ENCODE results near the gene CLIP1.

Gene CLIP1

GRCh38 chr12:122354958-122355641 lies 67.4 kb downstream of the CLIP1 start:
- no peak for DNase-seq

GRCh38 chr12:122352394-122352793 lies 70.1 kb downstream of the CLIP1 start:
- DNase-seq = no peak

DNA sequence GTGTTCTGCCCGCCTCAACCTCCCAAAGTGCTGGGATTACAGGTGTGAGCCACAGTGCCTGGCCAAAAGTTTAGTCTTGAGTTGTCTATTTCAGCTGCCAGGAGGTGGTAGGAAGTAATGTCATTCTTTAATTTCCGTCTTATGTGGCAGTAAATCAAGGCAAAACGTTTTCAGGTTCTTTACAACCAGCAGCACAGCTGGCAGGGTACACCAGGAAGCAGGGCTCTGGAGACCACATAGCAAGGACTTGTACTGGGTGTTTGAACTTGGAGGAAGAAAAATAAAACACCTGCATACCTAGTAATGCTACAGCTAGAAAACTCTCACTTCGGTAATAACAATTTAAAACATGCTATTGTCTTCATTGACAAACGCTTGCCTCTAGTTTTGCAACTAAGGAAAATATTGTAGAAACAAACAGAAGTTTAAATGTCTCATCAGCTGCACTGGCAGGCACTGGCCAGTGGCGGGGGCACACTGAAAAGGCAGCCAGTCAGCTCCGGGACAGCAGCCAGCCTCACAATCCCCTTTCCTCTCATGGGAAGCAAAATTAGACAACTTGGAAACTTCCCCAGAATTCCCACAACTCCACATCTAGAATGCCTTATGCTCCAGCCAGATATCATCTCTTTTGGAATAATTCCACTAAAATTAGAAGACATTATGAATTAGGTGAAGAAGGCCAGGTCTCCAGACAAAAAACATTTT lies 72.2 kb downstream of the CLIP1 start:
- no peak for DNase-seq

- no peak for DNase-seq
These were observed 73.4 kb downstream of the CLIP1 start for GRCh38 chr12:122349078-122349477.

DNA sequence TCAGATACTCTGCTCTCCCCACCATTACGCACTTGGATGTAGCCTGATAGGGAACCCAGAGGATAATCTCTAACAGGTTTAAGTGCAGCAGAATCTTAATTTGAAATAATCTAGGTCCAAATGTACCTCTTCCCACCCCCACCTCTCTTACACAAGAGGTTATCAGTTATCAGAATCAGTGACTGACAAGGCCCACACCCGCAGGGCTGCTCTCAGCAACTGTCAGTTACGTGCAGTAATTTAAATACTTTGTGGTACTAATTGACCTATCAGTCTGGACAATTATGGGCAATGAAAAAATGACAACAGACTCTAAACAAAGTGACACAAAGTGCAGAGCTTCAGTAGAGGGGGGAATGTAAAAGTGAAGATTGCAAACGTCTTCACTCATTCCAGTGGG lies 74.0 kb downstream of the CLIP1 start:
- no peak for DNase-seq

DNA sequence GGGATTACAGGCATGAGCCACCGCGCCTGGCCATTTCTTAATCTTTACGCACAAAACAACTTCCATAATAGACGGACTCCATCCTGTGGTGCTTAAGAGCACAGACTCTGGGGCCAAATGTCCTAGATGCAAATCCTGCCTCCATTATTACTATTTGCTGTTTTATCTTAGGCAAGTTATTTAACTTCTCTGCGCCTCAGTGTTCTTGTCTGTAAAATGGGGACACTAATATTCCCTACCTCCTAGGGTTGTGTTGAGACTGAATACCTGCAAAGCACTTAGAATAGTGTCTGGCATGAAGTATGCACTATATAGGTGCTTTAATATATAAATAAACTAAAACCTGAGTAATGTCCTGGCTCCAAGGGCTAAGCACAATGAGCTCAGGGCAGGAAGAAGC lies 76.4 kb downstream of the CLIP1 start:
- DNase-seq = no peak

DNA sequence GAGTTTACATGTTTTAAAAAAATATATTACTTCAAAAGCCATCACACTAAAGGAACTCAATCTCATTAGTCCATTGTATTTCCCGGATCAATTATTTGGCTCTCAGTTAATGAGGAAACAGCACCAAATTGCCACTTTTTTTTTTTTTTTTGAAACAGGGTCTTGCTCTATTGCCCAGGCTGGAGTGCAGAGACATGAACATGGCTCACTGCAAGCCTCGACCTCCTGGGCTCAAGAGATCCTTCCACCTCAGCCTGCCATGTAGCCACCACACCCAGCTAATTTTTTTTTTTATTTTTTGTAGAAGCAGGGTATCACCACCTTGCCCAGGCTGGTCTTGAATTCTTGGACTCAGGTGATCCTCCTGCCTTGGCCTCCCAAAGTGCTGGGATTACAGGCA lies 77.4 kb downstream of the CLIP1 start:
- DNase-seq = no peak

DNA sequence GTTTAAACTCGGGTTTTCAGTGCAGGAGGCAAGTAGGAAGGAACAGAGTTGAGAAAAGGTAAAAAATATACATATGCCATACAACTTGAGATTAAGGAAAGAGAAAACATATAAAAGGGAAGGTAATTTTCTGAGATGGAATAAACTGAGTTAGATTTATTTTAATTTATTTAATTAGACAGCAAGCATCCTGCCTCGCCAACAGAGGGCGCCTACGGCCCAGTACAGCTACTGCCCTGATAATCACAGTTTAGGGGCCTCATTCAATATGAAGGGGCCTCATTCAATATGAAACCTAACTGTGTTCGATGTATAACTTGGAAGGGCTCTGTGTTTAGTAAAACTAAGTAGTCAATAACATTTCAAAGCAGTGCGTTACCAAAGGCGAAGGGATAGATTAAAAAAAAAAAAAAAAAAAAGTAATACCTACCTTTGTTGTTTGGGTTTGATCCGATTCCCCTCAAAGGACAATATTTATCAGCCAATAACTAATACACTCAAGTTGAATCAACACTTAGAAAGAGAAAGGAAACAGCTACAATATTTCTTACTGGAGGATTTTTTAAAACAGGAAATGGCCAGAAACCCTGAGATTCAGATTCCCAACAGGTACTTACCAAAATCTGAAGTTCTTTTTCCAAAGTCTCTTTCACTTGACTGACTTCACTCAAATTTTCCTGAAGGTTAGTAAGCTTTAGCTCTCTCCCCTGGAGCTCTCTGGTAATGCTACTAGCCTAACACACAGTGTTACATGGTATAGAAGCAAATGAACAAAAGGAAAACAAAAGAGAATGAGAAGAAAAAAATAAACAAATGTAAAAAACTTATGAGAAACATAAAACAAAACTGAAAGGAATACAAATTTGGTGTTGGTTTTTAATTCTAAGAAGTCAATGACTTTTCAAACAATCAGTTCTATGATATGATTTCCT lies 86.2 kb downstream of the CLIP1 start:
- peak; percentile 23 for DNase-seq

DNA sequence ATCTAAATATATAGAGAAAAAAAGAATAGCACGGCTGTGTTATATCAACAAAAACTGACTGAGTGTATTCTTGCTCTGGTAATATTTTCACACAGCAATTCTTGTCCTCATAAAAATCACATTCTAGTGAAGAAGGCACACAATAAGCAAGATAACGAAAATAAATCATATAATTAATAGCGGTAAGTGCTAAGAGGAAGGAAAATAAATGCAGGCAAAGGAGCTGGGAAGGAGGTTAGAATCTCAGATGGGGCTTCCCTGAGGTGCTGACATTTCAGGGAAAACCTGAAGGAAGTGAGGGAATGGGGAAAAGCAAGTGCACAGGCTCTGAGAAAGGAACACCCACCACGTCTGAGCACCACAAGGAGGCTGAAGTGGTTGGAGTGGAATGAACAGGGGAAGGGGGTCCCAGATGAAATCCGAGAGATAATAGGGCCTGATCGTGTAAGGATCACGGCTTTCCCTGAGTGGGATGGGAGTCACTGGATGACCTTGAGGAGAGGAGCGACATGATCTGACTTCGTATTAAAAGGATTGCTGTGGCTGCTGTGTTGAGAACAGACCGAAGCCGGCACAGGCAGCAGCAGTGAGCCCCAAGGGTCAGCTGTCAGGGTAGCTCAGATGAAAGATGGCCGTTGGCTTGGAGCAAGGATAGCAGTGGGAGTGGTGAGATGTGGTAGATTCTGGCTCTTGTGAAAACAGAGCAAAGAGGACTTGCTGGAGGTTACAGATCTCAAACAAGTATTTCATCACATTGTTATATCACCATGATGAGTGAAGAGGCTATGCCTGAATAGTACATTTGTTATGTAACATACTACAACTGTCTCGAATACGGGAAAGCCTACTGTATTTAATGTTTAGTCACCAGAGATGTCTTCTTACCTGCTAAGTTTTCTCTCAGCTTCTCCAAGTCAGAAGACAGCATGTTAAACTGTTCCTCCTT lies 89.1 kb downstream of the CLIP1 start:
- no peak for DNase-seq

- no peak for DNase-seq
These were observed 94.7 kb downstream of the CLIP1 start for GRCh38 chr12:122327494-122328385.

DNA sequence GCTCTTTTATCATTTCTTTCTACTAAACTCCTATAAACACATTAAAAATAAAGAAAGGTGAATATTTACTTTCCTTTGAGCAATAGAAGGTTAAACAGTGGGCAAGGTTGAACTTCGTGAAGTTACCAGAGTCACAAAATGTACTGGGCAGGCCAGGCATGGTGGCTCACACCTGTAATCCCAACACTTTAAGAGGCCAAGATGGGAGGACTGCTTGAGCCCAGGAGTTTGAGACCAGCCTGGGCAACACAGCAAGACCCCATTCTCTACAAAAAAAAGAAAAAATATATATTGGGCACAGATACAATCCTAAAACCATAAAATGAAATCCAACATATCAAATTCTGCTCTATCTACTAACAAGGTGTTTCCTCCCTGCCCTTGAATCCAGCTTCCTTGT lies 95.5 kb downstream of the CLIP1 start:
- no peak for DNase-seq

DNA sequence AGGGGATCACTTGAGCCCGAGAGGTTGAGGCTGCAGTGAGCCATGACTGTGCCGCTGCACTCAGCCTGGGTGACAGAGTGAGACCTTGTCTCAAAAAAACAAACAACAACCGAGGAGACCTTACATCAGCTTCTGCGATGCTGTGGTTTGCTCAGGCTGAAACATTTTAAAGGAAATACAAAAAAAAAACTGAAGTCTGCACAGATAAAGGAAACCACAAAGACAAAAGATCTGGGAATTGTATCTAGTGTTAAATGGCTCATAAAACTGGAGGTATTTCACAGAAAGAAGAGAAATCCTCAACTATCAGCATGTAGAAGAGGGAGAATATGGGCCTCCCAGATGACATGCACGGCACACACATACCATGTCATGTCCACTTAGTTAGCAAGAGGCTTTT lies 95.9 kb downstream of the CLIP1 start:
- DNase-seq = no peak

DNA sequence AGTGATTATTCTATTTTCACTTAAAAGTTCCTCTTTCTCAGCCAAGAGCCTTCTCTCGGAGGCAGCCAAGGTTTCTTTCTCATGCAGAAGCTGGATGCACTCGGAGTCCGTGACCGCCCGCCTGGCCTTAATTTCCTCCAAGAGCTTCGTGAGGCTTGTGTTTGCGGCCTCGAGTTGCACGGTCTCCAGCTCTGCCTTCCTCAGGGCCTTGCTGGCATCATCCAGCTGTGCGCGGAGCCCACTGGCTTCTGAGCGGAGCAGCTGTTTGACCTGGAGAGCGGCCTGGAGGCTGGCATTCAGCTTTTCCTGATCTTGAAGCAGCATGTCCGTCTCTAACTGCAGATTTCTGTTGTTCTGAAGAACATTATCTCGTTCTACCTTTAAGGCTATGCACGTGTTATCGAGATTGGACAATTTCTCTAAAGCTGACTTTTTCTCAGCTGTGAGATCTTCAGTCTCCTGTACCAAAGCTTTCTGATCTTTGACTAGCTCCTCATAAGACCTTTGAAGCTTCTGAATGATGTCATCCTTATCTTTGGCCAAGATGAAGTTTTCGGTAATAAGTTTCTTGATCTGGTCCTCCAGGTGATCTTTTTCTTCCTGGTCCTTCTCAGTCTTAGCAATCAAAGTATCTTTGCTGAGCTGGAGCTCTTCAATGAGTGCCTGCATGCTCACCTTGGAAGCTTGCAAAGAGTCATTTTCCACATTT lies 99.0 kb downstream of the CLIP1 start:
- DNase-seq = no peak

DNA sequence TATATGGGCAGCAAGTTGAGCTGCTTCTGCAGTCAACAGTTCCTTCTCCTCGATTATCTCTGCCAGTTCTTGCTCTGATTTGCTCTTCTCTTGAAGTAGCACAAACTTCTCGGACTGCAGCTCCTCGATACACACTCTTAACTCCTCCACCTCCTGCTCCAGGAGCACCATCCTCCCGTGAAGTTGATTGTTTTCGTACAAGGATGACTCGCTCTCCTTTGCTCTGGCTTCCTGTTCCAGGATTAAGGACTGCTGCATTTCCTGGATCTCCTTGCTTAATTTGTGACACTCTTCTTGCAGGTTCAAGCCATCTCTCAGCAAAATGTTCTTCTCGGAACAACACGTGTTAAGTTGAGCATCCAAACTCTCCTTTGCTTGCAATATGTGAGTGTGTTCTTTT lies 100.0 kb downstream of the CLIP1 start:
- no peak for DNase-seq

DNA sequence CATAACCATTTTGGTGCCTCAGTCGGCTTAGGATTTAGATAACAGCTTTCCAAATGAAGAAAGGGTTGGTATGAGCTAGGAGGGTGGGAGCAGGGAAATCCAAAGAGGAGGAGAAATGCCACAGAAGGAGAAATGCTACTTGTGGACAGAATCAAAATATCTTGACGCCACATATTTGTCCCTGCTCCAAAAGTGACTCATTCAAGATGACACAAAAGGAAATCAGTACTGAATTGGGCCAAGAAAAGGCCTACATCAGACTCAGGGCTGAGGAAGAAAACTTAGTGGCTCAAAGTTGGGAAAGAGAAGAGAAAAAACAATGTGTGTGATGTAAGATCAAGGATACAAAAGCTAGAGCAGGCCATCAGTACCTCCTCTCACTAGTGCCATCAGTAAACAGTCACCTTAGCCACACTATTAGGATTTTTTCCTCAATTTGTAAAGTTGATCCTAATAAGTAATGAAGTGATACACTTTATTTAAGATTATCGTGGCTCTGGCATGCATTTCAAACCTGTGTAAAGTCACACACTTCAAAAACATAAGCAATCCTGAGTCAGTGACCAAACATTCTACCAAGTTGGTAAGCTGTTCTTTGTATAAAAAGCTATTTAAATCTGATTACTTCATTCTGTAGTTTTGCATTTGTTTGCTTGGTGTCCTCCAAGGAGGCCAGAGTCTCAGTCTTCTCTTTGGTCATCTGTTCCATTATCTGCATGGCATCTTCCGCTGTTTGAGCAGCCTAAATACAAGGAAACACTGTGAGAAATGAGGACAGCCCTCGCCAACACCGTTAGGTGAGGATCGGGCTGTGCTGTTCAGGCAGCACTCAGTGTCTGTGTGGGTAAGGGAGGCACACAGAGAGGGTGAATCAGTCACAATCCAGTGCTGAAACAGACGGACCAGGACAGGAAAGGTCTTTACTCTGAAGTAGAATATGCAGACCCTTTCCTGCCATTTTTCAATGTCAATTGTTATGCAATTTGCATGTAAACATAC lies 103.6 kb downstream of the CLIP1 start:
- DNase-seq = no peak

DNA sequence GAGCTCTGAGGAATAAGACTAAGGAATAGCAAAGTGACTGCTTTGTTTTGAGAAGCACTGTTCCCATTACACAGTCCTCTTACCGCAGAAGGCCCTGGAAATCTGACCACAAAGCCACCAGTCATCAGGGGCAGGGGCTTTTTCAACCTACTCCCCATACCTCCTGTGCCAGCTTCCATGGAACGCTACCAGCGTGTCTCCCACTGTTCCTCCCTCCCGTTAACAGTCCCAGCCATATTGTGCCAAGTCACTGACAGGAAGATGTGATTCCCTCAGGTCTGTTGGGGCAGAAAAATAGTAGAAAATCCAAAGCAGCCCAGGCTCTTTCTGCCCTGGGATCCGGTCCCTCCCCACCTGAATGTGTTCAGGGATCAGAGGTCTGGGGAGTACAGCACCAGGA lies 109.5 kb downstream of the CLIP1 start:
- no peak for DNase-seq

DNA sequence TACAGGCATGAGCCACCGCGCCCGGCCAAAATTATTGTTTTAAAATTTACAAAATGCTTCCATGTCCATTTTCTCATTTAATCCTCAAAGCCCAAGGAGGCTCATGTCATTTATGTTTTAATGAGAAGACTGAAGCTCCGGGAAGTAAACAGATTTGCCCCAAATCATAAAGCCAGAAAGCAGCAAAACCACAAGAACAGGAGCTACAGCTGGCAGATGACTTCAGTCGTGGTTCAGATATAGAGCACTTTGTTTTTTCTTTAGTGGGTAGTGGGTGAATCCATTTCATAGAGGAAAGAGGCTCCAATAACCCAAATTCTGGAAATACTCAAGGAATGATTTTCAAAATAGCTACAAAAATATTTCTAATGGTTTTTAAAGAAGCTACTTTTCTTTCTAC lies 110.8 kb downstream of the CLIP1 start:
- DNase-seq = no peak

- DNase-seq = no peak
These were observed 111.7 kb downstream of the CLIP1 start for GRCh38 chr12:122310626-122311333.

All from activated T-cell treated with anti-CD3 and anti-CD28 coated beads for 4 hours (primary cell).